Hepatocyte (in vitro differentiated cells): ENCODE results near the gene DUSP28.

Source experiments
- CTCF ChIP-seq: fragments of 200-600 bp; sonication (generic); IDR thresholded peaks from 2 replicates; pipeline ENCODE4 v1.5.1; 2016; ENCODE audit warnings: antibody characterized with exemption, mild to moderate bottlenecking; ENCODE audit not compliant: poor library complexity
- EZH2phosphoT487 ChIP-seq: fragments of 200-600 bp; sonication (generic); IDR thresholded peaks from one replicate; pipeline ENCODE4 v1.6.1; 2018; ENCODE audit warnings: antibody characterized with exemption, mild to moderate bottlenecking, low read depth, moderate library complexity; ENCODE audit not compliant: unreplicated experiment, severe bottlenecking

- TF ChIP-seq EZH2phosphoT487 = no peak
- no peak for TF ChIP-seq CTCF
Observed at GRCh38 chr2:240600451-240600961, 40.3 kb downstream of the DUSP28 start.
